GM19372 (cell line): ENCODE data around the gene SORCS2.

Source experiments
- ATAC-seq: cut with Tn5 transposase; IDR thresholded peaks from one replicate; pipeline ENCODE4 v1.9.1; 2021; ENCODE audit warnings: mild to moderate bottlenecking, low read depth, moderate library complexity; ENCODE audit not compliant: unreplicated experiment

Gene SORCS2

GRCh38 chr4:7659429-7660175, 467.3 kb downstream of the SORCS2 start:
- ATAC-seq, result no peak

GRCh38 chr4:7660176-7661039, 468.1 kb downstream of the SORCS2 start:
- ATAC-seq, result no peak

- ATAC-seq, result no peak
Observed at GRCh38 chr4:7661066-7661748, 468.9 kb downstream of the SORCS2 start.

GRCh38 chr4:7661846-7662506, 469.6 kb downstream of the SORCS2 start:
- no peak for ATAC-seq

- no peak for ATAC-seq
Observed at GRCh38 chr4:7662507-7662846, 470.1 kb downstream of the SORCS2 start.

- ATAC-seq, result no peak
Observed at GRCh38 chr4:7663075-7663541, 470.8 kb downstream of the SORCS2 start.

- ATAC-seq, result no peak
Observed at GRCh38 chr4:7664106-7664505, 471.8 kb downstream of the SORCS2 start.

GRCh38 chr4:7665321-7665720, 473.0 kb downstream of the SORCS2 start:
- no peak for ATAC-seq

DNA sequence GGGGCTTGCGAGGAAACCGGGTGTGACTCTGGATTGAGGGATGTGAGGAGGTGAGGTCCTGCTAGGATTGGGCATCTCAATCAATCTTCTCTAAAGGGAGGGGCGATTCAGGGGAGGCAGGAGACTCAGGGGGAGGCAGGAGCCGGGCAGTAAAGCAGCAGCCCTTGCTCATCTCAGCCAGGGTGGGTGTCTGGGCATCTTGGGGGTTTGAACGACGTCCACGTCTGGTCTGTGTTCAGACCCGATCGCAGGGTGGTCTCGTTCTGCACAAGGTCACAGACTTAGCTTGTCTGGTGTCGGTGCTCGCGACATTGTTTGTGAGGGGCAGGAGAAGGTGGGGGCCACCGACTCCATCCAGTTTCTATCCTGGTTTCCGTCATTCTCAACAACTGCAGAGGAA, 473.7 kb downstream of the SORCS2 start:
- ATAC-seq, result no peak

GRCh38 chr4:7666744-7667143, 474.4 kb downstream of the SORCS2 start:
- ATAC-seq, result no peak

- ATAC-seq, result no peak
Observed at GRCh38 chr4:7668271-7668670, 475.9 kb downstream of the SORCS2 start.

GRCh38 chr4:7668826-7669225, 476.5 kb downstream of the SORCS2 start:
- ATAC-seq, result no peak

- no peak for ATAC-seq
Observed at GRCh38 chr4:7672601-7673000, 480.3 kb downstream of the SORCS2 start.

DNA sequence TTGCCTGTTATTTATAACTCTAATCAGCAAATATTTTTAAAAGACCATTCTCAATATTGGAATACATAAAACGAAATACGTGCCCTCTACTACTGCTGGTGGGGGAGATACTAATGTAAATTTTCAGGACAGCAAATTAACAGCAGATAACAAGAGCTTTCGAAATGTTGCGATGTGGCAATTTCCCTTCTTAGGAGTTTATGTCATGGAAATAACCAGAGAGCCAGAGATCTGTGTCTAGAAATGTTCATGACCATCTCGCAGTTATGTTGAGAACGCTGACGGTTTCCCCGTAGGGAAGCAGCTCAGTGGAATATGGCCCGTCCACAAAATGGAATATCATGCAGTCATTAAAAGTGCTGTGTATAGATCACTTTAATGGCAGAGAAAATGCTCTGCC, 480.8 kb downstream of the SORCS2 start:
- ATAC-seq, result no peak

GRCh38 chr4:7674706-7675105, 482.4 kb downstream of the SORCS2 start:
- ATAC-seq, result no peak

DNA sequence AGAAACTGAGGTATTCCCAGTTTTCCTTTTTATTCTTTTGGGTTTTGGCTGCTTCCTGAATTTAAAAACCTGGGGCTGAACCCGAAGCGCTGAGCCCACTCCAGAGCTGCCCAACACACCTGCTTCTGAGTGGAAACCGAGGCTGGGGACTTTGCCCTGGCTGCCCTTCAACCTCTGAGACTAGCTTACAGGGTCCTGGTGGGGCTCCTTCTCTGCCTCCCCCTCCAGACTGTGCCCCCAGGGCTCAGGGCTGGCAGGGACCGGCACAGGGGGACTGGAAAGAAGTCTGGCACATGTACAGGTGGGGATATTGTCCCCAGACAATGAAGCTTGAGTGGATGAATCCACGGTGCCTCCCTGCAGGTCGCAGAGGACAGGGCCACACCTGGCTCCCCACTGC, 482.8 kb downstream of the SORCS2 start:
- no peak for ATAC-seq

- no peak for ATAC-seq
Observed at GRCh38 chr4:7675612-7676320, 483.4 kb downstream of the SORCS2 start.

- no peak for ATAC-seq
Observed at GRCh38 chr4:7676398-7676922, 484.1 kb downstream of the SORCS2 start.

DNA sequence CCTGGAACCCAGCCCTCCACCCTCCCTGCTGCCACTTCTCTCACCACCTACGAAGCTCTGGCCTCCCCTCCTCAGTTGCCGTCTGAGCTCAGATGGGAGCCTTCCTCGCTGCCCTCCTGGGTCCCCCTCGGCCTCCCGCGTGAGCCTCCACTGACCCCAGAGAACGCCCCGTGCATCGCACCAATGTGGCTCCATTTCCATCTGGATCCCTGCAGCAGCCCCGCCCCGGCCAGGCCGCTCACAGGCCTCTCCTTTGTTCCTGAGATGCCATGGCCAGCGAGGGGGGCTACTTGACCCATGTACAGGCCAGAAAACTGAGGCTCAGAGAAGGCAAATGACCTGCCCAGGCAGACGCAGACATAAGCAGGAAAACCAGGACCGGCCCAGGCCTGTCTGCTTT, 484.7 kb downstream of the SORCS2 start:
- ATAC-seq, result no peak

DNA sequence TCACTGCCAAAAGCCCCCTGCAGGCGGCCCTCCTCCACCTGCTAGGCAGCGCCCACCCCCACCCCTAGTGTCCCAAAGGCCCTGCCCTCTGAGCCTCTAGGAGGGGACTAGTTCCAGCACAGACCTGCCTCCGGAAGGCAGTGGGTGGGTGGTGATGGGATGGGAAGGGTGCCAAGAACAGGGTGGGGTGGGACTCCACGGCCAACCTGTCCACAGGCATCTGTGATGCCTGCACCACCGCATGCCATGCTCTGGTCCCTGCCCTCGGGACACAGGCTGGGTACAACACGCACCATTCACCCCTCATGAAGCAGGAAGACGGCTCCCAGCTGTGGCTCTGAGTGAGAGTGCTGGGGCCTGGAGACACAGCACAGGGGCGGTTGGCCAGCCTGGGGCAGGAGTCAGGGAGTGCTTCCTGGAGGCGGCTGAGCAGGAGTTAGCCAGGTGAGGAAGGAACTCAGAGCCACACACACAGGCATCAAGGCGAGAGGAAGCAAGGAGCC, 485.5 kb downstream of the SORCS2 start:
- no peak for ATAC-seq
